Ascending aorta (tissue), 2 donors: ENCODE measurements around the gene PIP5K1B. TPM values are rescaled to one million over a fixed set of nuclear protein-coding genes. Genes with fewer than 3 reads are reported as not detected.

Experiments
- DNase-seq, 2 donors: peaks; one replicate each; pipeline ENCODE4 v3.0.0-alpha.2; 2019; ENCODE audit warnings: low spot score in 2 of 2
- H3K27ac ChIP-seq, 2 donors: fragments of 200-600 bp; sonication (generic); one replicate each; pipeline ENCODE4 v1.5.1; 2016 to 2017; ENCODE audit warnings: mild to moderate bottlenecking in 1 of 2
- H3K27me3 ChIP-seq: fragments of 200-600 bp; sonication (generic); one replicate; pipeline ENCODE4 v1.5.1; 2017
- H3K36me3 ChIP-seq, 2 donors: fragments of 200-600 bp; sonication (generic); one replicate each; pipeline ENCODE4 v1.5.1; 2016
- H3K4me1 ChIP-seq, 2 donors: fragments of 200-600 bp; sonication (generic); one replicate each; pipeline ENCODE4 v1.5.1; 2016 to 2017; ENCODE audit warnings: mild to moderate bottlenecking in 1 of 2
- H3K4me3 ChIP-seq, 2 donors: fragments of 200-600 bp; sonication (generic); one replicate each; pipeline ENCODE4 v1.5.1; 2016 to 2017; ENCODE audit warnings: mild to moderate bottlenecking in 1 of 2
- H3K9me3 ChIP-seq, 2 donors: fragments of 200-600 bp; sonication (generic); one replicate each; pipeline ENCODE4 v1.5.1; 2016
- intact Hi-C: fragments of 100-400 bp; cut with DNase I; formaldehyde crosslinking; loops from one replicate; pipeline ENCODE4 v1.15.1; 2023
- total RNA-seq: library from RNA; depleted of rRNA; stranded (reverse); fragments of >200 nt; gene quantifications from one replicate; pipeline ENCODE4 v1.1.0, GENCODE V29; 2016
- TF ChIP-seq, protein P1 (sequence below), 3 experiments: fragments of 200-600 bp in 2 of 3; fragments of 450-650 bp in 1 of 3; sonication (generic) in 2 of 3; IDR thresholded peaks; one replicate each; pipeline ENCODE4 v1.5.1; 2016 to 2019; ENCODE audit warnings: antibody characterized with exemption in 3 of 3, mild to moderate bottlenecking in 1 of 3, moderate library complexity in 1 of 3

Gene PIP5K1B
- total RNA-seq, 1 donor from 2014 or later = 0.85 TPM

DNA sequence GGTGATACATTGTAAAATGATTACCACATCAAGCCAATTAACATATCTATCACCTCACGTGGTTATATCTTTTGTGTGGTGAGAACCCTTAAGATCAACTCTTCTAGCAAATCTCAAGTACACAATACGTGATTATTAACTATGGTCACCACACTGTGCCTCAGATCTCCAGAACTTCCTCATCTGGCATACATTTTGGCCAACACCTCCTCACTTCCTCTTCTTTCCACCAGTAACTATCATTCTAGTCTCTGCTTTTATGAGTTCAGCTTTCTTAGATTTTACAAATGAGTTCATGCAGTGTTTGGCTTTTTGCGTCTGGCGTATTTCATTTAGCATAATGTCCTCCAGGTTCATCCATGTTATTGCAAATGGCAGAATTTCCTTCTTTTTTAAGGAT lies 273.0 kb downstream of the PIP5K1B start:
- Histone ChIP-seq H3K4me1 (no peaks in the 10 kb centered on the region), H3K36me3 (no peaks in the 10 kb centered on the region), H3K9me3 (no peaks in the 10 kb centered on the region), H3K27me3 (no peaks in the 10 kb centered on the region), H3K4me3 (no peak overlapping the region), H3K27ac (no peak overlapping the region)
- intact Hi-C loops = no loop called here
- DNase-seq = no peak
- TF ChIP-seq, protein P1, sequence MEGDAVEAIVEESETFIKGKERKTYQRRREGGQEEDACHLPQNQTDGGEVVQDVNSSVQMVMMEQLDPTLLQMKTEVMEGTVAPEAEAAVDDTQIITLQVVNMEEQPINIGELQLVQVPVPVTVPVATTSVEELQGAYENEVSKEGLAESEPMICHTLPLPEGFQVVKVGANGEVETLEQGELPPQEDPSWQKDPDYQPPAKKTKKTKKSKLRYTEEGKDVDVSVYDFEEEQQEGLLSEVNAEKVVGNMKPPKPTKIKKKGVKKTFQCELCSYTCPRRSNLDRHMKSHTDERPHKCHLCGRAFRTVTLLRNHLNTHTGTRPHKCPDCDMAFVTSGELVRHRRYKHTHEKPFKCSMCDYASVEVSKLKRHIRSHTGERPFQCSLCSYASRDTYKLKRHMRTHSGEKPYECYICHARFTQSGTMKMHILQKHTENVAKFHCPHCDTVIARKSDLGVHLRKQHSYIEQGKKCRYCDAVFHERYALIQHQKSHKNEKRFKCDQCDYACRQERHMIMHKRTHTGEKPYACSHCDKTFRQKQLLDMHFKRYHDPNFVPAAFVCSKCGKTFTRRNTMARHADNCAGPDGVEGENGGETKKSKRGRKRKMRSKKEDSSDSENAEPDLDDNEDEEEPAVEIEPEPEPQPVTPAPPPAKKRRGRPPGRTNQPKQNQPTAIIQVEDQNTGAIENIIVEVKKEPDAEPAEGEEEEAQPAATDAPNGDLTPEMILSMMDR (IDR thresholded peaks at IDR 0.05) = no peak

DNA sequence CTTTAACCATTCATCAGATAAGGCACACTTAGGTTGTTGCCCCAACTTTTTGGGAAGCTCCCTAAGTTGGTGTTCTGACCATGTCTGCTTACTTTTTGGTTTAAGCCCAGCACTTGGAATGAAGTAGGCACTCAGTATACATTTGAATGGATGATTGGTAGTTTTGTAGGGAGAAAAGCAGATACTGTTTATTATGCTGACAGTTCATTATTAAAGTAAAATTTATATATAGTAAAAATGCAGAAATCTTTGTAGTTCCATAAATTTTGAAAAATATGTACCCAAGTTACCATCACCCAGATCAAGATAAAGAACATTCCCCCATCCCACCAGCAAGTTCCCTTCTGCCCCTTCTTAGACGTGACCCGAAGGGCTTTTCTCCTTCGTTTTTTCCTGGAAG lies 273.5 kb downstream of the PIP5K1B start:
- Histone ChIP-seq H3K4me3 (no peak overlapping the region), H3K27ac (no peak overlapping the region), H3K27me3 (no peaks in the 10 kb centered on the region), H3K36me3 (no peaks in the 10 kb centered on the region), H3K4me1 (no peaks in the 10 kb centered on the region), H3K9me3 (no peaks in the 10 kb centered on the region)
- intact Hi-C loops = no loop called here
- no peak for DNase-seq
- TF ChIP-seq, protein P1 (IDR thresholded peaks at IDR 0.05) = no peak

DNA sequence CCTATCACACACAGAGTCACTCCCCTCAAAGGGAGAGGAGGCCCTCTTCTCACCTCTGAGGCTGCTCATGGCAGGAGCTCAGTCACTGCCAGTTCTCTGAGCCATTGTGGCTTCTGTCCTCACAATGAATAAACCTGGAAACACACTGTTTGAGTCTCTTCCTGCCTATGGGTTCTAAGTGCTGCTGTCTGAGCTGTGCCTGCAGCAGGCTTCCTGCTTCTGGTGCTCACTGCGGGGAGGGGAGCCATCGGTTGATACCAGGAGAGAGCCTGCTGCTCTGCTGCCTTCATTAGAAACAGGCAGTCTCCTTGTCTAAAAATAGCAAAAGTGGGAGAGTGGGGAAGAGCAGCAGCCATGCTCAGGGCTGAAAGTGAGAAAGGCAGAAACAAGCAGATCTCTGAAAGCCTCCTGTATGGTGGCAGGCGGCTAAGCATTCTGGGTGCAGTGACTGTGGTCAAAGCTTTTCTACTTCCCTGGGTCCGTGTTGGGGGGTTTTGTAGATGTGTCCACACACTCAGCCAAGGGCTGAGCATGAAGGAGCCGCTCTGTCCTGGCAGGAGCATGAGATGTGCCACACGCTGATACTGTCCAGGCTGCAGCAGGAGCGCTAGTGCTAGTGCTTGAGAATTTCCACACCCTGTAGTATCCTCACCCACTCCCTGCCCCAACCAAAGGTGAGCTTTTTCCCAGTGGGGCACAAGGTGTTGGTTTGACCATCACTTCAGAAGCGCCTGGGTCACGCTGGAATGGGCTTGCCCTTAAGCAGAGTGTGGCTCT lies 274.7 kb downstream of the PIP5K1B start:
- intact Hi-C loops = no loop called here

DNA sequence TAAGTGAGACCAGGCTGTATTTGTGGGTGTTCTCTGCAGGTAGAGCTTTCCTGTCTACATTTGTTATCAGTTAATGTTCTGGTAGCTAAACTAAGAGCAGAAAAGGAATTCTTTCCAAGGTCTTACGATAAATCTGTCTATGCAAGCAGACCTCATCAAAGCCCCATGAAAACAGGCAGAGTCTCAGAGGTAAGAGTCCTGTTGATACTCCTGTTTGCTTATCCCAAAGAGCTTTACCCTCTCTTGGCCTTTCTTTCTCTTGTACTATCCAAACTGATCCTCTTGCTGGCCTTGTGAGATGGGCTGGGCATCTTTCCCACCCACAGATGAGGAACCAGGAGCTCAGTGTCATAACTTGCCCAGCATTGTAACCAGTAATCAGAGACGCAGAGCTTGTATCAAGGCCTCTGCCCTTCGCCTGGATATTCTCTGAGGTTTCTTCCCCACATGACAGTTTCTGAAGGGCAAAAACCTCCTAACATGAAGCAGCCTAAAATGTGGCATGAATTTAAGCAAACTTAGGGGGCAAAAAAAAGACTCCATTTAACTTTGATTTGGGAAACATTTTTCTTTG lies 275.4 kb downstream of the PIP5K1B start:
- DNase-seq = no peak
- no peak overlapping the region for H3K27ac ChIP-seq
- intact Hi-C loops = no loop called here

More for the DNA sequence above, 274.7 kb downstream of the PIP5K1B start:
- DNase-seq = no peak
- H3K9me3 ChIP-seq = no peaks in the 10 kb centered on the region
- no peaks in the 10 kb centered on the region for H3K36me3 ChIP-seq
- H3K27me3 ChIP-seq = no peaks in the 10 kb centered on the region
- H3K4me1 ChIP-seq = no peaks in the 10 kb centered on the region
- H3K27ac ChIP-seq = no peak overlapping the region
- TF ChIP-seq, protein P1 (IDR thresholded peaks at IDR 0.05) = no peak
- H3K4me3 ChIP-seq = no peak overlapping the region

DNA sequence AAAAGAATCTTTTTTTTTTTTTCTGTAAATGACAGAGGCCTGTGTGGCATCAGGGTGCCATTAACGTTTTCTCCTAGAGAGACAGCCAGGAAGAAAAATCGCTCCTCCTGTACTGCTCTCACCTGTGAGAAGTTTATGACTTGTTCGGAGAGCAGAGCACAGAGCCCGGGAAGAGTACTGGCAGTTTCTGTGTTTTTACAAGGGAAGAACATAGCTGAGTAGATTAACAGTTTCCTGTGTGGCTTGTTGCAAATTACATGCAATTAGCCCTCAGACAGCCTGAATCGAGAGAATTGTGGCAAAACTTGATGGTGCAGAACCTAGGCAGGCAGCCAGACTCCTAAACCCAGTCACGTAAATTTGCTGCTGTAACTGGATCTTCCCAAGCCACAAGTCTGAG lies 276.7 kb downstream of the PIP5K1B start:
- H3K27ac ChIP-seq = no peak overlapping the region
- H3K36me3 ChIP-seq = no peaks in the 10 kb centered on the region
- no peaks in the 10 kb centered on the region for H3K27me3 ChIP-seq
- no peak for DNase-seq
- H3K4me1 ChIP-seq = no peaks in the 10 kb centered on the region
- H3K4me3 ChIP-seq = no peak overlapping the region
- intact Hi-C loops = no loop called here
- no peaks in the 10 kb centered on the region for H3K9me3 ChIP-seq
- TF ChIP-seq, protein P1 (IDR thresholded peaks at IDR 0.05) = no peak

More for the DNA sequence above, 275.4 kb downstream of the PIP5K1B start:
- no peaks in the 10 kb centered on the region for H3K36me3 ChIP-seq
- no peaks in the 10 kb centered on the region for H3K27me3 ChIP-seq
- TF ChIP-seq, protein P1 (IDR thresholded peaks at IDR 0.05) = no peak
- H3K4me1 ChIP-seq = no peaks in the 10 kb centered on the region
- H3K9me3 ChIP-seq = no peaks in the 10 kb centered on the region
- no peak overlapping the region for H3K4me3 ChIP-seq
